HEK293 (cell line): ENCODE measurements around the gene EPB41L2.

ENCODE experiments used
- CTCF ChIA-PET: fragments of 350-600 bp; formaldehyde crosslinking; extraction: SDS; loops from one replicate; lab custom pipeline; 2021; ENCODE audit warnings: antibody characterized with exemption; lab: Yijun Ruan, JAX
- POLR2A ChIA-PET: fragments of 300-600 bp; formaldehyde crosslinking; extraction: SDS; loops from one replicate; lab custom pipeline; 2020; ENCODE audit warnings: antibody characterized with exemption, inconsistent platforms; lab: Yijun Ruan, JAX
- H3K27ac ChIP-seq: fragments of 200-500 bp; sonication (Bioruptor generic); 2 replicates; pipeline ENCODE4 v1.5.1; 2014; ENCODE audit warnings: low read depth, low read length, control low read depth, inconsistent platforms; ENCODE audit errors: extremely low read depth
- H3K36me3 ChIP-seq, 2 experiments: fragments of 200-500 bp in 1 of 2; sonication (Bioruptor generic) in 1 of 2; 1 replicate in 1 of 2; 2 replicates in 1 of 2; pipeline ENCODE4 v1.5.1; 2014 to 2017; ENCODE audit warnings: inconsistent platforms in 2 of 2, low read length in 2 of 2; ENCODE audit not compliant: control insufficient read depth in 2 of 2, insufficient read depth in 1 of 2
- H3K4me1 ChIP-seq: fragments of 200-500 bp; sonication (Bioruptor generic); 2 replicates; pipeline ENCODE4 v1.5.1; 2014; ENCODE audit warnings: mild to moderate bottlenecking, low read length, inconsistent platforms; ENCODE audit not compliant: control insufficient read depth, insufficient read depth
- H3K4me3 ChIP-seq: 2 replicates; pipeline ENCODE4 v1.5.1; 2011; ENCODE audit warnings: low read depth, mild to moderate bottlenecking, control low read depth, low read length, moderate library complexity
- H3K9me3 ChIP-seq: fragments of 200-500 bp; sonication (Bioruptor generic); 2 replicates; pipeline ENCODE4 v1.5.1; 2014; ENCODE audit warnings: low read depth, low read length, inconsistent platforms; ENCODE audit not compliant: control insufficient read depth, insufficient read depth
- KLF8 ChIP-seq: fragments of 450-650 bp; formaldehyde crosslinking; IDR thresholded peaks from 2 replicates; pipeline ENCODE4 v1.5.1; 2016; ENCODE audit warnings: missing biosample characterization, missing genetic modification characterization
- PBX3 ChIP-seq: sonication (generic); formaldehyde crosslinking; IDR thresholded peaks from 2 replicates; pipeline ENCODE4 v1.8.1; 2022; ENCODE audit warnings: mild to moderate bottlenecking, moderate library complexity, missing genetic modification reagents
- PRDM4 ChIP-seq: fragments of 450-650 bp; formaldehyde crosslinking; IDR thresholded peaks from 2 replicates; pipeline ENCODE4 v1.5.1; 2017; ENCODE audit warnings: missing biosample characterization, missing genetic modification characterization
- SCRT2 ChIP-seq: fragments of 450-650 bp; formaldehyde crosslinking; IDR thresholded peaks from 2 replicates; pipeline ENCODE4 v1.5.1; 2016; ENCODE audit warnings: missing biosample characterization, missing genetic modification characterization
- YY2 ChIP-seq: fragments of 450-650 bp; formaldehyde crosslinking; IDR thresholded peaks from 2 replicates; pipeline ENCODE4 v1.5.1; 2016; ENCODE audit warnings: missing biosample characterization, missing genetic modification characterization
- ZNF133 ChIP-seq: fragments of 450-650 bp; formaldehyde crosslinking; IDR thresholded peaks from 2 replicates; pipeline ENCODE4 v1.5.1; 2016; ENCODE audit warnings: missing biosample characterization, missing genetic modification characterization
- ZNF138 ChIP-seq: fragments of 450-650 bp; formaldehyde crosslinking; IDR thresholded peaks from 2 replicates; pipeline ENCODE4 v1.5.1; 2016; ENCODE audit warnings: missing biosample characterization, missing genetic modification characterization, borderline replicate concordance
- ZNF202 ChIP-seq: fragments of 450-650 bp; formaldehyde crosslinking; IDR thresholded peaks from 2 replicates; pipeline ENCODE4 v1.5.1; 2016; ENCODE audit warnings: missing biosample characterization, missing genetic modification characterization, borderline replicate concordance
- ZNF302 ChIP-seq: fragments of 450-650 bp; formaldehyde crosslinking; IDR thresholded peaks from 2 replicates; pipeline ENCODE4 v1.5.1; 2016; ENCODE audit warnings: missing biosample characterization, missing genetic modification characterization, low read depth
- ZNF394 ChIP-seq: fragments of 450-650 bp; formaldehyde crosslinking; IDR thresholded peaks from 2 replicates; pipeline ENCODE4 v1.5.1; 2016; ENCODE audit warnings: missing biosample characterization, missing genetic modification characterization, mild to moderate bottlenecking, moderate library complexity, borderline replicate concordance
- ZNF404 ChIP-seq: fragments of 450-650 bp; formaldehyde crosslinking; IDR thresholded peaks from 2 replicates; pipeline ENCODE4 v1.5.1; 2017; ENCODE audit warnings: missing biosample characterization, missing genetic modification characterization
- ZNF529 ChIP-seq: fragments of 450-650 bp; formaldehyde crosslinking; IDR thresholded peaks from 2 replicates; pipeline ENCODE4 v1.5.1; 2017; ENCODE audit warnings: missing genetic modification characterization, missing biosample characterization; ENCODE audit not compliant: insufficient replicate concordance
- ZNF645 ChIP-seq: fragments of 450-650 bp; formaldehyde crosslinking; IDR thresholded peaks from 2 replicates; pipeline ENCODE4; 2016; ENCODE audit warnings: missing biosample characterization, missing genetic modification characterization
- ZNF658 ChIP-seq: fragments of 450-650 bp; formaldehyde crosslinking; IDR thresholded peaks from 2 replicates; pipeline ENCODE4; 2016; ENCODE audit warnings: missing biosample characterization, missing genetic modification characterization
- ZNF660 ChIP-seq: fragments of 450-650 bp; IDR thresholded peaks from 2 replicates; pipeline ENCODE4 v1.5.1; 2018; ENCODE audit warnings: missing biosample characterization, mild to moderate bottlenecking, missing genetic modification characterization
- ZNF777 ChIP-seq: fragments of 450-650 bp; formaldehyde crosslinking; IDR thresholded peaks from 2 replicates; pipeline ENCODE4 v1.5.1; 2017; ENCODE audit warnings: missing biosample characterization, missing genetic modification characterization, borderline replicate concordance
- ZSCAN23 ChIP-seq: fragments of 450-650 bp; formaldehyde crosslinking; IDR thresholded peaks from 2 replicates; pipeline ENCODE4 v1.5.1; 2016; ENCODE audit warnings: missing biosample characterization, missing genetic modification characterization
- ZSCAN5A ChIP-seq: fragments of 450-650 bp; formaldehyde crosslinking; IDR thresholded peaks from 2 replicates; pipeline ENCODE4 v1.5.1; 2016; ENCODE audit warnings: missing biosample characterization, missing genetic modification characterization
- TF ChIP-seq, protein P1 (sequence below): fragments of 450-650 bp; formaldehyde crosslinking; IDR thresholded peaks from 2 replicates; pipeline ENCODE4 v1.5.1; 2016; ENCODE audit warnings: missing biosample characterization, missing genetic modification characterization

The EPB41L2 gene

DNA sequence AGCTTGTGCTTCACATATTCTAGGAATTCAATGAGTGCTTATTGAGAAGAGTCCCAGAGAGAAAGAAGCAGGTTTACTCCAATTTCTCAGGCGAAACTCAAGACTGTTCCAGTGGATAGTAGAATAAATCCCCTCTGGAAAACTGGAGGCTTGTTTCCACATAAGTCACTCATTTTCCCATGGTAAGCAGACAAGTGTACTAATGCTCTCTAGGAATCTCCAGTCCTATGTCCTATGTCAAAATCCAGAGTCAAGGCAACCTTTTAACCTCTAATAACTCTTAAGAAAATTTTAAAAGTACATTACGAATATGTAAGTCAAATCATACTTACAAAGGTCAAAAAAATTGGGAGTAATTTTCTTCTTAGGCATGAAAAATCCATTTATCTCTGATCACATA lies 200.7 kb downstream of the EPB41L2 start:
- ChIA-PET CTCF (interaction anchor here (0.7 to 2.7 kb wide), 2 partner anchors 9 to 10 kb away, joined by 3 to 18 read pairs; no protein-coding TSS in a partner anchor), POLR2A (no interaction called here)
- Histone ChIP-seq H3K9me3 (no peaks in the 10 kb centered on the region), H3K4me3 (no peak overlapping the region), H3K27ac (no peak overlapping the region), H3K4me1 (no peaks in the 10 kb centered on the region), H3K36me3 (peaks cover 0 to 47% of the 10 kb centered on the region in 2 experiments)
- no peak for TF ChIP-seq ZNF660 (tag by site-specific recombination)
- TF ChIP-seq ZNF302 = no peak
- TF ChIP-seq ZNF138 = no peak
- no peak for TF ChIP-seq ZNF658
- no peak for TF ChIP-seq SCRT2 (tag by site-specific recombination)
- TF ChIP-seq ZNF404 (tag by site-specific recombination) = no peak
- TF ChIP-seq PRDM4 (tag by site-specific recombination) = no peak
- TF ChIP-seq YY2 = no peak
- no peak for TF ChIP-seq ZNF529 (tag by site-specific recombination)
- TF ChIP-seq ZSCAN23 (tag by site-specific recombination) = no peak
- TF ChIP-seq KLF8 (tag by site-specific recombination) = no peak
- TF ChIP-seq, protein P1, sequence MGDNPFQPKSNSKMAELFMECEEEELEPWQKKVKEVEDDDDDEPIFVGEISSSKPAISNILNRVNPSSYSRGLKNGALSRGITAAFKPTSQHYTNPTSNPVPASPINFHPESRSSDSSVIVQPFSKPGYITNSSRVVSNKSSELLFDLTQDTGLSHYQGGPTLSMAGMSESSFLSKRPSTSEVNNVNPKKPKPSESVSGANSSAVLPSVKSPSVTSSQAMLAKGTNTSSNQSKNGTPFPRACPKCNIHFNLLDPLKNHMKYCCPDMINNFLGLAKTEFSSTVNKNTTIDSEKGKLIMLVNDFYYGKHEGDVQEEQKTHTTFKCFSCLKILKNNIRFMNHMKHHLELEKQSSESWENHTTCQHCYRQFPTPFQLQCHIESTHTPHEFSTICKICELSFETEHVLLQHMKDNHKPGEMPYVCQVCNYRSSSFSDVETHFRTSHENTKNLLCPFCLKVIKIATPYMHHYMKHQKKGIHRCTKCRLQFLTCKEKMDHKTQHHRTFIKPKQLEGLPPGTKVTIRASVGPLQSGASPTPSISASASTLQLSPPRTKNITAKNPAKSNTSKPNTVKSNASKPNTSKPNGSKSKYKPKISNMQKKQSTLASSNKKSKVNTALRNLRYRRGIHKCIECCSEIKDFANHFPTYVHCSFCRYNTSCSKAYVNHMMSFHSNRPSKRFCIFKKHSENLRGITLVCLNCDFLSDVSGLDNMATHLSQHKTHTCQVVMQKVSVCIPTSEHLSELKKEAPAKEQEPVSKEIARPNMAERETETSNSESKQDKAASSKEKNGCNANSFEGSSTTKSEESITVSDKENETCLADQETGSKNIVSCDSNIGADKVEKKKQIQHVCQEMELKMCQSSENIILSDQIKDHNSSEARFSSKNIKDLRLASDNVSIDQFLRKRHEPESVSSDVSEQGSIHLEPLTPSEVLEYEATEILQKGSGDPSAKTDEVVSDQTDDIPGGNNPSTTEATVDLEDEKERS (tag by site-specific recombination) = no peak
- no peak for TF ChIP-seq ZNF777
- no peak for TF ChIP-seq ZNF202 (tag by site-specific recombination)
- TF ChIP-seq ZNF133 (tag by site-specific recombination) = no peak
- no peak for TF ChIP-seq ZNF394 (tag by site-specific recombination)

DNA sequence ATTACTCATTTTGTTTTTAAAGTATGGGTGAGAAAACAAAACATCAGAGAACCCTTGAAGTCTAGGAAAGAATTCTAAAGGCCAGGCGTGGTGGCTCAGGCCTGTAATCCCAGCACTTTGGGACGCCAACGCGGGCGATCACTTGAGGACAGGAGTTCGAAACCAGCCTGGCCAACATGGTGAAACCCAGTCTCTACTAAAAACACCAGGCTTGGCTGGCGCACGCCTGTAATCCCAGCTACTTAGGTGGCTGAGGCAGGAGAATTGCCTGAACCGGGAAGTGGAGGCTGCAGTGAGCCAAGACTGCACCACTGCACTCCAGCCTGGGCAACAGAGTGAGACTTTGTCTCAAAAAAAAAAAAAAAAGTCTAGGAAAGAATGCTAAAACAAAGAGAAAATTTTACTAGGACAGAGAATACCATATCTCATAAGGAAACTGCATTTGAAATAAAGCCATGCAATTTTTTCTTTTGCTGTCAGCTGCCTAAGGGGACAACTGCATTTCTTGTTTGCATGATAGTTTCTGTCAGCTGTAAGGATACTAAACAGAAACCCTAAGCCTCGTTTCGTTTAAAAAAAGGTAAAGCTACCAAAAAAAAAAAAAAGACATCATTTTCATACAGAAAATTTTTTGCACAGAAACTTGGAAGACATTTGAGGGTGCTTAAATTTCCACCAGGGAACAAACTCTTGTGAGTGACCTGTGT lies 203.7 kb downstream of the EPB41L2 start:
- no peak overlapping the region for H3K27ac ChIP-seq
- peaks cover 5 to 22% of the 10 kb centered on the region in 2 experiments; a peak in 2 of 3 replicates for H3K36me3 ChIP-seq
- H3K4me1 ChIP-seq = no peaks in the 10 kb centered on the region
- H3K4me3 ChIP-seq = no peak overlapping the region
- POLR2A ChIA-PET = no interaction called here
- H3K9me3 ChIP-seq = no peaks in the 10 kb centered on the region
- CTCF ChIA-PET = interaction anchor here (0.6 to 1.6 kb wide), 4 partner anchors 13 to 545 kb away, joined by 3 to 5 read pairs (median 4); no protein-coding TSS in a partner anchor
- TF ChIP-seq ZNF645 (tag by site-specific recombination) = no peak
- TF ChIP-seq PBX3 (CRISPR knock-in tag) = no peak
- TF ChIP-seq ZSCAN5A (tag by site-specific recombination) = no peak
